ENCODE measurements around the gene LILRB3.
A peak's percentile ranks its signal among the peaks of the same experiment; 100 is the strongest.
"Not testable (repeated sequence)": the region's sequence is repeated elsewhere in the genome, so short reads cannot be mapped to it uniquely, and the experiment has no call there.

The LILRB3 gene

DNA sequence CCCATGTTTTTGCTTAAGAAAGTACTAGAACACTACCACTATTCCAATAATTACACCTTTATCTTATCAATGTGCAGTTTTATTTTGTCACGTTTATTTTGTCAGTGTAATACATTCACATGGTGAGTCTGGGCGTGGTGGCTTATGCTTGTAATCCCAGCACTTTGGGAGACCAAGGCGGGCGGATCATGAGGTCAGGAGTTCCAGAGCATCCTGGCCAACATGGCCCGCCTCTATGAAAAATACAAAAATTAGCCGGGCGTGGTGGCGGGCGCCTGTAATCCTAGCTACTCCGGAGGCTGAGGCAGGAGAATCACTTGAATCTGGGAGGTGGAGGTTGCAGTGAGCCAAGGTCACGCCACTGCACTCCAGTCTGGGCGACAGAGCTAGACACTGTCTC lies 28.3 kb downstream of the LILRB3 start:
- not testable (repeated sequence) for H3K36me3 ChIP-seq (ENCODE audit: insufficient read depth, low read length); H3K4me1 ChIP-seq (ENCODE audit: insufficient read depth, low read length); H3K9me3 ChIP-seq (ENCODE audit: control insufficient read depth, insufficient read depth, low read length); H3K9ac ChIP-seq (ENCODE audit: low read depth, low read length)

DNA sequence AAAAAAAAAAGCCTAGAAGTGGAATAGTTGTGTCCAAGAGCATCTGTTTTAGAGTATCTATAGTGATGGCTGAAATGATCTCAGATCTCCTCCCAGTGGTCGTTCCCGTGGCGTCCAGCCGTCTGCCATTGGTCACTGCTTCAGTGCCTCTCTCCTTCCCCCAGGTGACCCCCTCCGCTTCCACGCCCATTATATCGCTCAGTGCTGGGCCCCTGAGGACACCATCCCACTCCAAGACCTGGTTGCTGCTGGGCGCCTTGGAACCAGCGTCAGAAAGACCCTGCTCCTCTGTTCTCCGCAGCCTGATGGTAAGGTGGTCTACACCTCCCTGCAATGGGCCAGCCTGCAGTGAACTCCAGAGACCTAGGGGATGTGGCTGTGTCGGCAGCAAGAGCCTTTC lies 29.8 kb downstream of the LILRB3 start:
- Histone ChIP-seq H3K9ac (ENCODE audit: low read depth, low read length) (no peak overlapping the region), H3K9me3 (ENCODE audit: control insufficient read depth, insufficient read depth, low read length) (no peaks in the 10 kb centered on the region), H3K36me3 (ENCODE audit: insufficient read depth, low read length) (no peaks in the 10 kb centered on the region; the same call in 1 of the 2 replicates), H3K4me1 (ENCODE audit: insufficient read depth, low read length) (no peaks in the 10 kb centered on the region; the same call in 1 of the 2 replicates)

DNA sequence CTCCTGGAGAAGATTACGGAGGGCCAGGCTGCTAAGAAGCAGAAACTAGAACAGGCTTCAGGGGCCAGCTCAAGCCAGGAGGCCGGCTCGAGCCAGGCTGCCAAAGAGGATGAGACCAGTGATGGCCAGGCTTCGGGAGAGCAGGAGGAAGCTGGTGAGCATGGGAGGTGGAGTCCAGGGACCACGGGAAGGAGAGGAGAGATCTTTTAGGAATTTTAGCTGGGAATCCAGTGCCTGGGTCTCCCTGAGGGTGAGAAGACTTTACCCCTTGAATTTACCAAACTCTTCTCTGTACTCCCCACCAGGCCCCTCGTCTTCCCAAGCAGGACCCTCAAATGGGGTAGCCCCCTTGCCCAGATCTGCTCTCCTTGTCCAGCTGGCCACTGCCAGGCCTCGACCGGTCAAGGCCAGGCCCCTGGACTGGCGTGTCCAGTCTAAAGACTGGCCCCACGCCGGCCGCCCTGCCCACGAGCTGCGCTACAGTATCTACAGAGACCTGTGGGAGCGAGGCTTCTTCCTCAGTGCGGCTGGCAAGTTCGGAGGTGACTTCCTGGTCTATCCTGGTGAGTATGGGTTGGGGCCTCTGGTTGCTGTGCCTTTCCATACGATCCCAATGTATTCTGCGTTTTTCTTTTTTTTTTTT lies 30.9 kb downstream of the LILRB3 start:
- H3K9me3 ChIP-seq (ENCODE audit: control insufficient read depth, insufficient read depth, low read length): no peaks in the 10 kb centered on the region
- H3K9ac ChIP-seq (ENCODE audit: low read depth, low read length): peak overlapping the region; percentile 97
- no peaks in the 10 kb centered on the region; the same call in 1 of the 2 replicates for H3K4me1 ChIP-seq (ENCODE audit: insufficient read depth, low read length)
- H3K36me3 ChIP-seq (ENCODE audit: insufficient read depth, low read length): no peaks in the 10 kb centered on the region; the same call in 1 of the 2 replicates

DNA sequence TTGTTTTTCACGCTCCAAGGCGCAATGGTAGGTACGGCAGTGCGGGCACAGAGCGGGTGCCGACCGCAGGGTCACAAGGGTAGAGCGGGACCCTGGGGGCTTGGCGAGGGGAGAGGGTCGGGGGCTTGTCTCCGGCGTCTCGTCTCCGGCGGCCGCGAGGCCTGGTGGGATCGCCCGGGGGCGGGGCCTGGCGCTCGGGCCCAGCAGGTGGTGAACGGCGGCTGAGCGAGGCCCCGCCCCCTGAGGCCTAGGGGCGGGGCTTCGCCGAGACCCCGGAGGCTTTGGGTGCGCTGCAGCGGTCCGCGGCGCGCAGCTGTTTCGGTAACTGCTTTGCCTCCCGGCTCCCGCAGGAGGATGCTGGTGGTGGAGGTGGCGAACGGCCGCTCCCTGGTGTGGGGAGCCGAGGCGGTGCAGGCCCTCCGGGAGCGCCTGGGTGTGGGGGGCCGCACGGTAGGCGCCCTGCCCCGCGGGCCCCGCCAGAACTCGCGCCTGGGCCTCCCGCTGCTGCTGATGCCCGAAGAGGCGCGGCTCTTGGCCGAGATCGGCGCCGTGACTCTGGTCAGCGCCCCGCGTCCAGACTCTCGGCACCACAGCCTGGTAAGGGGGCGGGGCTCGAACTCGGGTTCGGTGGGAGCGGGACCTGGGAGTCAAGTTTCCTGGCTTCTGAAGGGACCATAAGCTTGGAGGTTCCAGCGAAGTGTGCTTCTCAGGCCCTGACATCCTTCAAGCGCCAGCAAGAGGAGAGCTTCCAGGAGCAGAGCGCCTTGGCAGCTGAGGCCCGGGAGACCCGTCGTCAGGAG lies 31.6 kb downstream of the LILRB3 start, which contains the start of gene TSEN34:
Gene TSEN34 (plus strand): TSS at position 298 of the 800 bp plus-strand sequence. CDS start 57 bp downstream, at position 355.
- peak within 1 kb of the TSS; percentile 97 for H3K9ac ChIP-seq (ENCODE audit: low read depth, low read length)
- no peaks in the 10 kb centered on the region for H3K9me3 ChIP-seq (ENCODE audit: control insufficient read depth, insufficient read depth, low read length)
- no peaks in the 10 kb centered on the region for H3K36me3 ChIP-seq (ENCODE audit: insufficient read depth, low read length)
- H3K4me1 ChIP-seq (ENCODE audit: insufficient read depth, low read length): no peaks in the 10 kb centered on the region; the same call in 1 of the 2 replicates

DNA sequence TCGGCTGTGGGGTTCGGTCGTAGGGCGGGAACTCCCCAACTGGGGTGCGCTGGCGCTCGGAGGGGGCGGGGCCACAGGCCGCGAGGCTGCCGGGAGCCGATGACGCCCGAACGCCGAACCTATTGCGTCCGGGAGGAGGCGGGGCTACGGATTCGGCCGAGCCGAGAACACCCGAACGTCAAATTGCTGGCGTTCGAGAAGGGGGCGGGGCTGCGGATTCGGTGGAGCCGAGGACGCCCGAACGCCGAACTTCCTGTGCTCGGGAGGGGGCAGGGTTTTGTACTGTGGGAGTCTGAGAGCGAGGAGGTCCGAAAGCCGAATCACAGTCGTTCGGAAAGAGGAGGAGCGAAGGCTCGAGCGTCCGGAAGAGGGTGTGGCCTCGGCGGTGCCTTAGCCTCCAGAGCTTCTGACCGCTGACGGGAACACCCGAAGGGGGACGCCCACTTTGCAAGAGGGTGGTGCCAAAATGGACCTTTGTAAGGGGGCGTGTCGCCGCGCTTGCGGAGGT lies 32.2 kb downstream of the LILRB3 start:
- H3K36me3 ChIP-seq (ENCODE audit: insufficient read depth, low read length): no peaks in the 10 kb centered on the region
- H3K9me3 ChIP-seq (ENCODE audit: control insufficient read depth, insufficient read depth, low read length): no peaks in the 10 kb centered on the region
- H3K4me1 ChIP-seq (ENCODE audit: insufficient read depth, low read length): no peaks in the 10 kb centered on the region; the same call in 1 of the 2 replicates
- peak overlapping the region; percentile 97 for H3K9ac ChIP-seq (ENCODE audit: low read depth, low read length)

DNA sequence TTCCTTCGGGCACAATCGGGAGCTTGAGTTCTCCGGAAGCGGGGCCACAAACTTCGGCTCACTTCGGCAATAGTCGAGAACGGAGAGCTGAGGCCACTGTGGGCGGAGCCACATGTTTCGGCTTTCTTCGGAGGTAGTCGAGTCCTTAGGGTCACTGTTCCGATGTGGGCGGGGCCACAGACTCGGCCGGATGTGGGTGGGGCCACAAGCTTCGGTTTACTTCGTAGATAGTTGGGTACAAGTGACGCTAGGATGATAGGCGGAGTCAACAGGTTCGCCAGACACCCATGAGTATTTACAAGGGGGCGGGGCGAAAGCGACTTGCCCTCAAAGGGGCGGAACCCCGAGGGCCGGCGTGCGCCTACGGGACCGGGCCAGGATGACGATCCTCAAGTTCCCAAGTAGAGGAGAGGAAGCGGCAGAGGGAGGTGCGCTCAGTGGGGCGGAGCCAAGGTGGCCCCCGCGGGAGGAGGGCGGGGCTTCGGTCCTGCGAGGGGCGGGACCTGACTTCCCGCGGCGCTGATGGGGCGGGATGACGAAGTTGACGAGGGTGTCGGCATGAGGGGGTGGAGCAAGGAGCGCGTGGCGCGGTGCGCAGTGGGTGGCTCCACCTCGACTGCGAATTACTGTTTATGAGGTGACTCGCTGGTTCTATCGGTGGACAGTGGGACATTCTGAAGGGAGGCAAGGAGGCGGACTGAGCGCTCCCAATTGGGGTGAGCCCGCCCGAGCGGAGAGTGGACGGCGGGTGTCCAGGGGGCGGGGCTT lies 32.9 kb downstream of the LILRB3 start:
- no peaks in the 10 kb centered on the region; the same call in 1 of the 2 replicates for H3K4me1 ChIP-seq (ENCODE audit: insufficient read depth, low read length)
- H3K36me3 ChIP-seq (ENCODE audit: insufficient read depth, low read length): no peaks in the 10 kb centered on the region
- no peaks in the 10 kb centered on the region for H3K9me3 ChIP-seq (ENCODE audit: control insufficient read depth, insufficient read depth, low read length)
- H3K9ac ChIP-seq (ENCODE audit: low read depth, low read length): peak overlapping the region; percentile 97

DNA sequence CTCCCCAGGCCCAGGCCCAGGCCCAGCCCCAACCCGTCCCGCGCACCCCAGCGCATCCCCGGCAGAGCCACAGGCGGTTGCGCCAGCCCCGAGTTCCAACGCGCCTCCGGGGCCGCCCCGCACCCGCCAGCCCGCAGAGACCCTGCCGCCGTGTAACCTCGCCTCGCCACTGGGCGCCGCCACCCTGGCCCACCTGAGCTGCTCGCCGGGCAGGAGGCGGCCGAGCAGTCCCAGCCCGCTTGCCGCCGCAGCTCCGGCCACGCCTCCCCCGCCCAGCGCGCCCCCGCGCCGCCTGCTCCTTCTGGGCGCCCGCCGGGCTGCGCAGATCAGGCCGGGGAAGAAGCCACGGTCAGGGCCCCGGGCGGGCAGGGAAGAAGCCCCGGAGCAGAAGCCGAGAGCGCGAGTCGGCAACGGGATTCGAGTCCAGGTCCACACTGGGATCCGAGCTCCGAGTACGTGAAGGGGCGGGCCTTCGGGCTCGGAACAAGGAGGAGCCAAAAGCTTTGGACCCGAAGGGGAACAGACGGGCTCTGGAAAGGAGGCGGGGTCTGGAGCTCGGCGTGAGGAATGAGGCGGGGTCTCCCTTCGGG lies 33.6 kb downstream of the LILRB3 start, which contains the start of gene MBOAT7:
Gene MBOAT7 (minus strand): TSS at position 436 of the 590 bp plus-strand sequence. CDS start 1,072 bp downstream, outside the sequence.
- no peaks in the 10 kb centered on the region for H3K36me3 ChIP-seq (ENCODE audit: insufficient read depth, low read length)
- H3K9ac ChIP-seq (ENCODE audit: low read depth, low read length): peak within 1 kb of the TSS; percentile 97
- no peaks in the 10 kb centered on the region for H3K9me3 ChIP-seq (ENCODE audit: control insufficient read depth, insufficient read depth, low read length)
- no peaks in the 10 kb centered on the region; the same call in 1 of the 2 replicates for H3K4me1 ChIP-seq (ENCODE audit: insufficient read depth, low read length)

DNA sequence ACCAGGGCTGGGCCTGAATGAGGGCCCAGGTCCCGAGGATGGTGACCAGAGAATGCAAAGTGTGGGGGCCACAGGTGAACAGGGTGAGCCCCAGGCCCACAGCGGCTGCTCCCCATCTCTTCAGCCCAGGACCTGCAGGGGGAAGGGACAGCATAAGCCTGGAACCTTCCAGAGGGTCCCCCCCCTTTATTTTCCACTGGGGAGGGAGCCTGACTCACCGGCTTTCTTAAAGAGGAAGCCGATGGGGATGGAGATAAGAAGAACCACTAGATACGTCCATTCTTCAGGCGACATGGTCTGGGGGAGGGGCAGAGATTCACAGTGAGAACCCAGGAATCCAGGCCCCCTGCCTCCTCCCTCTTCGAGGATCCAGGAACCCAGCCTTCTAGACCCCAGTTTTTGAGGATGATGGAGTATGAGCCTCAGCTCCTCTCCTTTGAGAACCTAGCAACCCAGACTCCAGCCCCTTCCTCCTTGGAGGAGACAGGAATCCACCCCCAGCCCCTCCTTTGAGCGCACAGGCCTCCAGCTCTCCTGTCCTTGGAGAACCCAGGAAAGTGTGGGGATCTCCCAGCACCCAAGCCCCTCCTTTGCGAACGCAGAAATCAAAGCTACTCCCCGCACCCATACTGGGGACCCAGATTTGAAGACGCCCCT lies 34.5 kb downstream of the LILRB3 start:
- H3K36me3 ChIP-seq (ENCODE audit: insufficient read depth, low read length): peaks cover 3% of the 10 kb centered on the region; the same call in 1 of the 2 replicates
- H3K4me1 ChIP-seq (ENCODE audit: insufficient read depth, low read length): no peaks in the 10 kb centered on the region; the same call in 1 of the 2 replicates
- peak overlapping the region; percentile 91 for H3K9ac ChIP-seq (ENCODE audit: low read depth, low read length)
- H3K9me3 ChIP-seq (ENCODE audit: control insufficient read depth, insufficient read depth, low read length): no peaks in the 10 kb centered on the region

DNA sequence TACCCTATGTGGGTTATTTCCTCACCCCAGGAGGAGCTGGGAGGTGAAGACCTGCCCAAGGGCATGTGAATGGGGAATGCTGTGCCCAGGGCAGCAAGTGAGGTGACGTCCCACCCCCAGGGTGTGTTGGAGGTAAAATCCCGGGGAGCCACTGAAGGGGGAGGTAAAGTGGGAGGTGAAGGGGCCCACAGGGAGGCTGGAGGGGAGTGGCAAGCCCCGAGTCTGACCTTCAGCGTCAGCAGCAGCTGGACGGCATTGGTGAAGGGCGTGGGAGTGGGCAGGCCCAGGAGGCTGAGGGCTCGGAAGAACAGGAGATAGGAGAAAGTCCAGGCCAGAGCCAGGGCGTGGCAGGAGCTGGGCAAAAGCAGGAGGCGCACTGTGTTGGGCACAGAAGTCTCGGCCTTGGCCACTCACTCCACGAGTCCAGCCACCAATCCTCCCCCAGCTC lies 35.8 kb downstream of the LILRB3 start:
- Histone ChIP-seq H3K4me1 (ENCODE audit: insufficient read depth, low read length) (no peaks in the 10 kb centered on the region; the same call in 1 of the 2 replicates), H3K9ac (ENCODE audit: low read depth, low read length) (no peak overlapping the region), H3K36me3 (ENCODE audit: insufficient read depth, low read length) (peaks cover 3% of the 10 kb centered on the region; the same call in 1 of the 2 replicates), H3K9me3 (ENCODE audit: control insufficient read depth, insufficient read depth, low read length) (no peaks in the 10 kb centered on the region)

DNA sequence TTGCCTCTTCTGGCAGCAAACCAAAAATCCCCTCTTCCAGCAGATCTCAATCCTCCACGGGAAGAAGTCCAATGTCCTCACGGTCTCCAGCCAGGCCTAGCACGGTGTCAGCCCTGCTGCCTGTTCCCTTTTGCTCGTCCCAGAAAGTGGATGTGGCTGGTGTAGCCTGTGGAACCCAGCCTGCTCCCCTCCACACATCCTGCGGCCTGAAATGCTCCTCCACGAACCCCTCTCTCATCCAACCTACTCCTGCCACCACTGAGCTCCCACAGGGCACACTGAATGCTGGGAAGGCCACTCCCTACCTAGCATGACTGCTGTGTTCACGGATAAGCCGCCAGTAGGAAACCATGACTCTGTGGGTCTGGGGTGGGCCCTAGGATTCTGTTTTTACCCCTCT lies 36.5 kb downstream of the LILRB3 start:
- Histone ChIP-seq H3K9me3 (ENCODE audit: control insufficient read depth, insufficient read depth, low read length) (no peaks in the 10 kb centered on the region), H3K9ac (ENCODE audit: low read depth, low read length) (no peak overlapping the region), H3K4me1 (ENCODE audit: insufficient read depth, low read length) (no peaks in the 10 kb centered on the region), H3K36me3 (ENCODE audit: insufficient read depth, low read length) (peaks cover 3% of the 10 kb centered on the region; the same call in 1 of the 2 replicates)

DNA sequence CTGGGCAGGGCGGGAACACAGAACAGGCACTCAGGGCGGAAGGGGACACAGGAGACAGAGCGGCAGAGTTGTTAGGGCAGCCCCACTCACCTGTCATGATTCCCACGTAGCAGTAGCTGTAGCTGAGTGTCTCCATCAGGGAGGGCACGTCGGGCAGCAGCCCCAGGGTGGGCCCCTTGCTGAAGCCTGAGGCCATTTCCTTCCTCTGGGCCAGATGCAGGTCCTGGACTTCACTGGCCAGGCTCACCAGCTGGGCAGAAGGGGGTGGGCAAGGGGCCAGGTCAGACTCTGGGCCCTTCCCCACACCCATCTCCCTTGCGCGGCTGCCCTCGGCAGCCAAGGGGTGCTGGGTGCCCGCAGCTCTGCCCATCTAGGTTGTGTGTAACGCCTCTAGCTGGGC lies 39.4 kb downstream of the LILRB3 start:
- H3K4me1 ChIP-seq (ENCODE audit: insufficient read depth, low read length): no peaks in the 10 kb centered on the region
- no peak overlapping the region for H3K9ac ChIP-seq (ENCODE audit: low read depth, low read length)
- H3K36me3 ChIP-seq (ENCODE audit: insufficient read depth, low read length): peaks cover 3% of the 10 kb centered on the region; the same call in 1 of the 2 replicates
- no peaks in the 10 kb centered on the region for H3K9me3 ChIP-seq (ENCODE audit: control insufficient read depth, insufficient read depth, low read length)

DNA sequence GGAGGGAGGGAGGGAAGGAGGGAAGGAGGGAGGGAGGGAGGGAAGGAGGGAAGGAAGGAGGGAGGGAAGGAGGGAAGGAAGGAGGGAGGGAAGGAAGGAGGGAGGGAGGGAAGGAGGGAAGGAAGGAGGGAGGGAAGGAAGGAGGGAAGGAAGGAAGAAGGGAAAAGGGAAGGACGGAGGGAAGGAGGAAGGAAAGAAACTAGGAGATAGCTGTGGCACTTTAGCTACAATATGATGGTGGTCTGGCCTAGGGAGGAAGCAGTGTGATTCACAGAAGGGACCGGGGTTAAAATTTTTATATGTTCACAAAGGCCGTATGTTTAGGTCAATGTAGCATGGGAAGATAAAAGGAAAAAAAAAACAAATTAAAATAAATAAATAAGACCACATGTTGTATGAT lies 40.9 kb downstream of the LILRB3 start:
- not testable (repeated sequence) for H3K36me3 ChIP-seq (ENCODE audit: insufficient read depth, low read length); H3K4me1 ChIP-seq (ENCODE audit: insufficient read depth, low read length); H3K9me3 ChIP-seq (ENCODE audit: control insufficient read depth, insufficient read depth, low read length); H3K9ac ChIP-seq (ENCODE audit: low read depth, low read length)

DNA sequence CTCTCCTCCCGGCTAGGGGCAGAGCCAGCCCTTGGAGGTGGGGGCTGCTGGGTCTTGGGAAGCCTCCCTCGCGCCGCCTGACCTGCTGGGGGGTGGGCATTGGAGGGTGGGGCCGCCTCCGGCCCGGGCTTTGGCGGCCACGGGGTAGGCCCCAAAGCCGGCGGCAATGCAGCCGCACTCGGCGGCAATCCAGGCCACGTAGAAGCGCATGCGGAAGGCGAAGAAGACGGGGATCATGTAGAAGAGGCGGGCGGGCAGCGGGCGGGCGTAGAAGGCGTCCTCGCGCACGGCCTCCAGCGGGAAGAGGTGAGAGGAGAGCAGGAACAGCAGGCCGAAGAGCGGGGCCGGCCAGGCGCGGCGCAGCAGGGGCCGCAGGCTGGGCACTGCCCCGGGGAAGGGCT lies 42.1 kb downstream of the LILRB3 start:
- Histone ChIP-seq H3K9ac (ENCODE audit: low read depth, low read length) (no peak overlapping the region), H3K9me3 (ENCODE audit: control insufficient read depth, insufficient read depth, low read length) (no peaks in the 10 kb centered on the region), H3K4me1 (ENCODE audit: insufficient read depth, low read length) (no peaks in the 10 kb centered on the region), H3K36me3 (ENCODE audit: insufficient read depth, low read length) (peaks cover 6% of the 10 kb centered on the region; the same call in 1 of the 2 replicates)
